K562 (cell line): Measurements from ENCODE around the gene UNC45A. TPM values are rescaled to one million over a fixed set of nuclear protein-coding genes. Genes with fewer than 3 reads are reported as not detected.

Experiments used
- E2F6 ChIP-seq, 2 experiments: IDR thresholded peaks; 2 replicates each; pipeline ENCODE4 v1.6.1; 2011; ENCODE audit warnings: borderline replicate concordance in 1 of 2, control low read depth in 1 of 2, low read depth in 1 of 2, low read length in 1 of 2, mild to moderate bottlenecking in 1 of 2, mixed read lengths in 1 of 2, moderate library complexity in 1 of 2; ENCODE audit not compliant: insufficient read depth in 1 of 2, insufficient read length in 1 of 2, poor library complexity in 1 of 2, severe bottlenecking in 1 of 2; ENCODE audit errors: extremely low read depth in 1 of 2
- E2F8 ChIP-seq: fragments of 450-650 bp; IDR thresholded peaks from 2 replicates; pipeline ENCODE4 v1.7.1; 2018; ENCODE audit warnings: mild to moderate bottlenecking, low read depth; ENCODE audit not compliant: partially characterized antibody
- ERF ChIP-seq: fragments of 450-650 bp; formaldehyde crosslinking; IDR thresholded peaks from 2 replicates; pipeline ENCODE4 v1.4.0; 2020; ENCODE audit warnings: mild to moderate bottlenecking, mixed read lengths
- HDGF ChIP-seq: fragments of 450-650 bp; IDR thresholded peaks from 2 replicates; pipeline ENCODE4 v1.6.1; 2016
- MCM3 ChIP-seq: fragments of 450-650 bp; IDR thresholded peaks from 2 replicates; pipeline ENCODE4 v1.6.1; 2016
- MGA ChIP-seq: fragments of 450-650 bp; IDR thresholded peaks from 2 replicates; pipeline ENCODE4 v1.6.1; 2016; ENCODE audit warnings: mild to moderate bottlenecking, moderate library complexity
- MYNN ChIP-seq, 2 experiments: sonication (generic); formaldehyde crosslinking in 1 of 2; IDR thresholded peaks; 2 replicates each; pipeline versions ENCODE4 v1.5.0 to v1.6.1; 2016 to 2020; ENCODE audit warnings: antibody characterized with exemption in 1 of 2, missing genetic modification reagents in 1 of 2
- NFATC3 ChIP-seq: fragments of 450-650 bp; IDR thresholded peaks from 2 replicates; pipeline ENCODE4 v1.6.1; 2017; ENCODE audit warnings: mild to moderate bottlenecking
- POLR2B ChIP-seq: fragments of 450-650 bp; IDR thresholded peaks from 2 replicates; pipeline ENCODE4 v1.6.1; 2018; ENCODE audit warnings: low read depth; ENCODE audit not compliant: partially characterized antibody
- USF1 ChIP-seq: sonication (generic); formaldehyde crosslinking; IDR thresholded peaks from 2 replicates; pipeline ENCODE4 v1.9.0; 2022; ENCODE audit warnings: mild to moderate bottlenecking, missing genetic modification reagents
- ZNF282 ChIP-seq: sonication (generic); formaldehyde crosslinking; IDR thresholded peaks from 2 replicates; pipeline ENCODE4 v1.8.1; 2023; ENCODE audit warnings: missing genetic modification reagents
- ZNF830 ChIP-seq: fragments of 250-450 bp; sonication (Bioruptor Pico); IDR thresholded peaks from 2 replicates; pipeline ENCODE4 v1.5.0; 2021; ENCODE audit warnings: mild to moderate bottlenecking
- polyA plus RNA-seq, 8 experiments: library from polyadenylated mRNA; depleted of rRNA in 4 of 8; stranded (reverse) in 5 of 8; unstranded in 3 of 8; fragments of >200 nt; fragmentation: Nextera tagmentation in 2 of 8; fragmentation: Illumina TruSeq in 1 of 8; extraction: Ambion mirVana in 2 of 8; extraction: Trizol in 1 of 8; gene quantifications; 2 replicates each; pipeline versions ENCODE4 v1.2.1 to v1.2.3, GENCODE V29; 2011 to 2014; ENCODE audit warnings: inconsistent platforms in 1 of 8, missing spikeins in 1 of 8
- total RNA-seq, 7 experiments: library from RNA; depleted of rRNA in 6 of 7; stranded (reverse); fragments of >200 nt in 6 of 7; fragmentation: Illumina TruSeq in 2 of 7; extraction: Trizol in 2 of 7; gene quantifications; 2 replicates each; pipeline versions ENCODE4 v1.2.1 to v1.2.3, GENCODE V29; 2011 to 2021; ENCODE audit warnings: low replicate concordance in 1 of 7

UNC45A gene
- total and polyA plus RNA-seq, 9 of the 15 experiments (the other 6 are each of a cell fraction or from before 2014, with no cell fraction given) = 22.4 to 79.3 (median 43.7) TPM

- no peak; the same call in 1 of the 2 replicates for TF ChIP-seq MGA
- TF ChIP-seq ZNF282 (CRISPR knock-in tag) = no peak
- no peak; the same call in 1 of the 2 replicates for TF ChIP-seq HDGF
- TF ChIP-seq ERF (CRISPR knock-in tag) = no peak
- no peak for TF ChIP-seq MCM3
- TF ChIP-seq NFATC3 = no peak
- TF ChIP-seq ZNF830 = no peak
- no peak for TF ChIP-seq MYNN (IDR thresholded peaks at IDR 0.05)
- no peak for TF ChIP-seq MYNN (CRISPR knock-in tag; IDR thresholded peaks at IDR 0.05)
- no peak for TF ChIP-seq E2F8
- no peak for TF ChIP-seq E2F6 (IDR thresholded peaks at IDR 0.05; ENCODE audit: borderline replicate concordance in 1 of 2, extremely low read depth in 1 of 2, insufficient read depth in 1 of 2, insufficient read length in 1 of 2, low read depth in 1 of 2, low read length in 1 of 2, poor library complexity in 1 of 2, severe bottlenecking in 1 of 2)
- no peak for TF ChIP-seq USF1 (CRISPR knock-in tag)
- TF ChIP-seq POLR2B = no peak
Observed at GRCh38 chr15:90895571-90896117, 39.4 kb upstream of the UNC45A start (continued).
